Loucy (cell line): ENCODE results near the gene CDYL.

Experiments
- H2AFZ ChIP-seq: fragments of 200-600 bp; sonication (generic); 2 replicates; pipeline ENCODE4 v1.6.0; 2016; ENCODE audit warnings: antibody characterized with exemption, mild to moderate bottlenecking, low read length, moderate library complexity
- H3F3A ChIP-seq: fragments of 200-600 bp; 2 replicates; pipeline ENCODE4 v1.6.0; 2016; ENCODE audit warnings: antibody characterized with exemption, low read depth, mild to moderate bottlenecking
- H3K27me3 ChIP-seq: fragments of 200-600 bp; sonication (generic); 2 replicates; pipeline ENCODE4 v1.6.1; 2014; ENCODE audit warnings: low read length, mild to moderate bottlenecking; ENCODE audit not compliant: insufficient read depth, poor library complexity, severe bottlenecking
- H3K36me3 ChIP-seq: fragments of 200-600 bp; sonication (generic); 2 replicates; pipeline ENCODE4 v1.6.1; 2016; ENCODE audit warnings: low read length; ENCODE audit not compliant: insufficient read depth
- H3K4me1 ChIP-seq: fragments of 200-600 bp; sonication (generic); 2 replicates; pipeline ENCODE4 v1.5.1; 2014; ENCODE audit warnings: low read length, mild to moderate bottlenecking; ENCODE audit not compliant: insufficient read depth, poor library complexity, severe bottlenecking
- H3K4me2 ChIP-seq: fragments of 200-600 bp; sonication (generic); 2 replicates; pipeline ENCODE4 v1.6.0; 2014; ENCODE audit warnings: antibody characterized with exemption, low read length, low read depth, mild to moderate bottlenecking; ENCODE audit not compliant: poor library complexity, severe bottlenecking
- H3K4me3 ChIP-seq: fragments of 200-600 bp; sonication (generic); 2 replicates; pipeline ENCODE4 v1.5.1; 2014; ENCODE audit warnings: low read length, mild to moderate bottlenecking, mixed read lengths; ENCODE audit not compliant: poor library complexity, severe bottlenecking
- H3K79me2 ChIP-seq: fragments of 200-600 bp; sonication (generic); 2 replicates; pipeline ENCODE4 v1.6.1; 2014; ENCODE audit warnings: low read length; ENCODE audit not compliant: insufficient read depth
- H3K9ac ChIP-seq: fragments of 200-600 bp; sonication (generic); 2 replicates; pipeline ENCODE4 v1.6.0; 2014; ENCODE audit warnings: mild to moderate bottlenecking, low read depth, low read length, moderate library complexity; ENCODE audit not compliant: poor library complexity, severe bottlenecking
- H3K9me2 ChIP-seq: fragments of 200-600 bp; sonication (generic); replicated peaks from 2 replicates; pipeline ENCODE4 v1.6.1; 2016; ENCODE audit warnings: low read depth, low read length, mixed read lengths
- H3K9me3 ChIP-seq: fragments of 200-600 bp; sonication (generic); 2 replicates; pipeline ENCODE4 v1.6.1; 2014; ENCODE audit warnings: mild to moderate bottlenecking, antibody characterized with exemption, low read length, low read depth; ENCODE audit not compliant: insufficient read depth
- H4K20me1 ChIP-seq: fragments of 200-600 bp; sonication (generic); 2 replicates; pipeline ENCODE4 v1.6.0; 2014; ENCODE audit warnings: antibody characterized with exemption, low read length, mild to moderate bottlenecking; ENCODE audit not compliant: insufficient read depth, poor library complexity, severe bottlenecking
- CTCF ChIP-seq: fragments of 200-600 bp; sonication (generic); conservative IDR thresholded peaks from 2 replicates; pipeline ENCODE4 v1.5.1; 2014; ENCODE audit warnings: mild to moderate bottlenecking, antibody characterized with exemption, low read length
- EZH2phosphoT487 ChIP-seq: fragments of 200-600 bp; IDR thresholded peaks from 2 replicates; pipeline ENCODE4 v1.6.1; 2018; ENCODE audit warnings: antibody characterized with exemption, mild to moderate bottlenecking, moderate library complexity, borderline replicate concordance

The CDYL gene

DNA sequence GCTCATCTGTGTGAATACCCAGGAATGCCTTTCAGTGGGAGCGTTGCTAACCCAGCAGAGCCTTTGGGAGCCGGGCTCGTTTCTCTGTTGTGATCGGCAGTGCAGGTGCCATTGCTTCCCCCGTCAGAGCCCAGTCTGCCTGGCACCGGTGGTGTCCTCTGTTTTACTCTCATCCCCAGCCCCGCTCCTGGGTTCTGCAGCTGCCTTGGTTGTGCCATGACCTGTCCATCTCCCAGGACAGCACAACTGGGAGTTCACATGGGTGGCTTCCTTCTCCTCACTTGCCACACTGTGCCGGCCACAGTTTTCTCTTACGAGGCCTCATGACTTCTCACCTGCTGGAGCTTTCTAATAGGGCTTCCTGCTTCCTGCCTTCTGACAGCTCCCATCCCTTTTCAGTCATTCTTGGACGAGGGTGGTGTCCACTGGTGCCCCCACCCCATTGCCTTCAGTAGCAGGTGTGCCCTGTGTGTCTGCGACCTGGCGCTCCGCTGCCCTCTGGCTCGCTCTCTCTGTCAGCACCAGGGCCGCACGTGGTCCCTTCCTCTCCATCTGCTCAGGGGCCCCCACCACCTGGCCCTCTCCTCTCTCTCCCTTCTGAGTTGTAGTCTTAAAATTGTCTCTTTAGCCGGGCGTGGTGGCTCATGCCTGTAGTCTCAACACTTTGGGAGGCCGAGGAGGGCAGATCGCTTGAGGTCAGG lies 116.7 kb downstream of the CDYL start:
- H3F3A ChIP-seq: no peaks in the 10 kb centered on the region
- H4K20me1 ChIP-seq: peaks cover 11% of the 10 kb centered on the region
- no peak overlapping the region for H3K4me3 ChIP-seq
- H3K36me3 ChIP-seq: peaks cover 30% of the 10 kb centered on the region; the same call in 1 of the 2 replicates
- no peaks in the 10 kb centered on the region for H3K9me3 ChIP-seq
- no peaks in the 10 kb centered on the region for H3K27me3 ChIP-seq
- no peak overlapping the region for H3K9ac ChIP-seq
- H2AFZ ChIP-seq: no peak overlapping the region
- no peak for TF ChIP-seq EZH2phosphoT487
- no peak for TF ChIP-seq CTCF
- H3K79me2 ChIP-seq: peaks cover 63% of the 10 kb centered on the region
- no peak overlapping the region for H3K4me2 ChIP-seq
- no peaks in the 10 kb centered on the region for H3K9me2 ChIP-seq
- peaks cover 12% of the 10 kb centered on the region for H3K4me1 ChIP-seq

DNA sequence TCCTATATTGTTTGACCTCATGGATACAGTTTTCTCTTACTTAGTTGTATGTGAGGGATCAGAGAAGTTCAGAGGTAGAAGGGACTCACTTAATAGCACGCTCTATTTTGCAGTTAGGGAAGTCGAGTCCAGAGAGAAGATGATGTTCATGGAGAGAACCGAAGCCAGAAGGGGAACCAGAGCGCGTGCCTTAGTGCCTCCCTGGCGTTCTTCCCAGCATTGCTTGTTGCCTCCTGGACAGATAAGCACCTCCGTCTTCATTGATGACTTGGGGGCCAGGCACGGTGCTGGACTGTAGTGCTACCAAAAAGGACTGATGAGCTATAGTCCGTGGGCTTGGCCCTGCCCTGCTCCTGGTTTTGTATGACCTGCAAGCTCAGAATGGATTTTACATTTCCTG lies 117.8 kb downstream of the CDYL start:
- TF ChIP-seq EZH2phosphoT487 (no peak), CTCF (no peak)
- peaks cover 39% of the 10 kb centered on the region; the same call in 1 of the 2 replicates for H3K36me3 ChIP-seq
- peaks cover 52% of the 10 kb centered on the region for H3K79me2 ChIP-seq

DNA sequence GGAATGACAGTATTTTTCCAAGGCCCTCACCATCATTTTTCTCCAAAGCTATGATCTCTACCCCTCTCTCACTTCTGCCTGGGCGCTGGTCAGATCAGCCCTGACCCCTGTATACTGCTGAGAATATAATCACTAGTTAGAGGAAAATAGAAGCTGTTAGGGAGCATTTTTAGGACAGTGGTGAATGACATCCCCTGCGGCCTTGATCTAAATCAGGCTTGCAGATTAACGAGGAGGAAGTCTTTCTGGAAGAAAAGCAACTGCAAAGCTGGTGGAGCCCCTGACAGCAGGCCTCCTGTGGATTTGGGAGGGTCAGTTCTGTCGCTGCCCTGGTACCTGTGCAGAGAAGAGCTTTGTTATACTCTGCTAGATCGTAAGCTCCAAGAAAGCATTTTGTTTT lies 119.8 kb downstream of the CDYL start:
- no peak overlapping the region for H2AFZ ChIP-seq
- no peaks in the 10 kb centered on the region for H3K9me2 ChIP-seq
- H3K79me2 ChIP-seq: peaks cover 37% of the 10 kb centered on the region
- no peak for TF ChIP-seq EZH2phosphoT487
- TF ChIP-seq CTCF: no peak
- peaks cover 5% of the 10 kb centered on the region for H4K20me1 ChIP-seq
- peaks cover 47% of the 10 kb centered on the region; the same call in 1 of the 2 replicates for H3K36me3 ChIP-seq
- H3F3A ChIP-seq: no peaks in the 10 kb centered on the region
- no peak overlapping the region for H3K4me3 ChIP-seq
- H3K9ac ChIP-seq: no peak overlapping the region
- no peak overlapping the region for H3K4me2 ChIP-seq
- H3K9me3 ChIP-seq: peaks cover 7% of the 10 kb centered on the region; the same call in 1 of the 2 replicates
- H3K4me1 ChIP-seq: peaks cover 9% of the 10 kb centered on the region
- H3K27me3 ChIP-seq: no peaks in the 10 kb centered on the region

More for the DNA sequence above, 117.8 kb downstream of the CDYL start:
- Histone ChIP-seq H3K4me2 (no peak overlapping the region), H3K9me2 (no peaks in the 10 kb centered on the region), H3K4me3 (no peak overlapping the region), H3K27me3 (no peaks in the 10 kb centered on the region), H4K20me1 (peaks cover 5% of the 10 kb centered on the region), H2AFZ (no peak overlapping the region), H3K9ac (no peak overlapping the region), H3F3A (no peaks in the 10 kb centered on the region), H3K4me1 (peaks cover 18% of the 10 kb centered on the region), H3K9me3 (peaks cover under 1% of the 10 kb centered on the region; the same call in 1 of the 2 replicates)
